GM12872 (cell line): ENCODE measurements around the gene PDSS2.

Source experiments
- CTCF ChIP-seq: IDR thresholded peaks from 3 replicates; pipeline ENCODE4 v1.5.1; 2011; ENCODE audit warnings: low read depth, mild to moderate bottlenecking, low read length, moderate library complexity; ENCODE audit not compliant: insufficient read depth

Gene PDSS2

GRCh38 chr6:107114213-107114925, 345.0 kb downstream of the PDSS2 start:
- TF ChIP-seq CTCF: peak; percentile 73; the same call in 2 of the 3 replicates

- TF ChIP-seq CTCF: no peak
Observed at GRCh38 chr6:107110200-107110599, 349.2 kb downstream of the PDSS2 start.

GRCh38 chr6:107108201-107108890, 351.0 kb downstream of the PDSS2 start:
- no peak for TF ChIP-seq CTCF

- TF ChIP-seq CTCF: no peak
Observed at GRCh38 chr6:107107791-107108190, 351.6 kb downstream of the PDSS2 start.

GRCh38 chr6:107106165-107106564, 353.2 kb downstream of the PDSS2 start:
- TF ChIP-seq CTCF: no peak

- no peak for TF ChIP-seq CTCF
Observed at GRCh38 chr6:107105511-107106116, 353.8 kb downstream of the PDSS2 start.

- no peak for TF ChIP-seq CTCF
Observed at GRCh38 chr6:107103082-107103481, 356.3 kb downstream of the PDSS2 start.
